Stimulated activated naive CD8-positive, alpha-beta T cell treated with anti-CD3 and anti-CD28 coated beads, Interleukin-15, Interleukin-2, amounts not matched to agents 100 ng/mL and 50 ng/mL, for 24 hours (primary cell): ENCODE data around the gene LRRK1.
"Not testable (repeated sequence)": the region's sequence is repeated elsewhere in the genome, so short reads cannot be mapped to it uniquely, and the experiment has no call there.

Experiments used
- H3K27ac Mint-ChIP-seq: one replicate; pipeline ENCODE4 v1.8.0; 2021; ENCODE audit warnings: mild to moderate bottlenecking, mixed read lengths
- H3K27me3 Mint-ChIP-seq: one replicate; pipeline ENCODE4 v1.8.0; 2021; ENCODE audit warnings: mixed read lengths
- H3K36me3 Mint-ChIP-seq: one replicate; pipeline ENCODE4 v1.8.0; 2021; ENCODE audit warnings: low read depth, mixed read lengths
- H3K4me1 Mint-ChIP-seq: one replicate; pipeline ENCODE4 v1.8.0; 2021; ENCODE audit warnings: low read depth, mixed read lengths
- H3K4me3 Mint-ChIP-seq: one replicate; pipeline ENCODE4 v1.8.0; 2021; ENCODE audit warnings: mild to moderate bottlenecking, mixed read lengths
- H3K9me3 Mint-ChIP-seq: one replicate; pipeline ENCODE4 v1.8.0; 2021; ENCODE audit warnings: mixed read lengths

The LRRK1 gene

DNA sequence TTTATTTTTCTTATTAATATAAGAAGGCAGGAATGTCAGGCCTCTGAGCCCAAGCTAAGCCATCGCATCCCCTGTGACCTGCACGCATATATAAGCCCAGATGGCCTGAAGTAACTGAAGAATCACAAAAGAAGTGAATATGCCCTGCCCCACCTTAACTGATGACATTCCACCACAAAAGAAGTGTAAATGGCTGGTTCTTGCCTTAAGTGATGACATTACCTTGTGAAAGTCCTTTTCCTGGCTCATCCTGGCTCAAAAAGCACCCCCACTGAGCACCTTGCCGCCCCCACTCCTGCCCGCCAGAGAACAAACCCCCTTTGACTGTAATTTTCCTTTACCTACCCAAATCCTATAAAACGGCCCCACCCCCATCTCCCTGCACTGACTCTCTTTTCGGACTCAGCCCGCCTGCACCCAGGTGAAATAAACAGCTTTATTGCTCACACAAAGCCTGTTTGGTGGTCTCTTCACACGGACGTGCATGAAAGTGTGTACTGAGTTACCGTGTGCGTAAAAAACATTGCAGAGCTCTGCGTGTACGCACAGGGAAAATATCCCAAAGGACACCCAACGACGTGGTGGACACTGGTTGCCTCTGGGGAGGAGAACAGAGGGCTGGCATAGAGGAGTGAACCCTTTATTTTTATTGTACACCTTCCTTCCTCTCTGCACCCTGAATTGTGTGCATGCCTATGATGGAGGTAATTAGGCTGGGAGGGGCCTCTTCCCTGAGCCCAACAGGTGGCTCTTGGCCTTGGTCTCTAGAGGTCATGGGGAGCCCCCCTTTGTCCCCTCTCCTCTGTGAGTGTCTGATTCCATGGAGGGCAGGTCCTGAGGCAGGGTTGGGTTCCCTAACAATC lies 158.9 kb downstream of the LRRK1 start:
- not testable (repeated sequence) for H3K4me3 Mint-ChIP-seq, H3K9me3 Mint-ChIP-seq, H3K4me1 Mint-ChIP-seq, H3K27me3 Mint-ChIP-seq, H3K36me3 Mint-ChIP-seq, H3K27ac Mint-ChIP-seq

DNA sequence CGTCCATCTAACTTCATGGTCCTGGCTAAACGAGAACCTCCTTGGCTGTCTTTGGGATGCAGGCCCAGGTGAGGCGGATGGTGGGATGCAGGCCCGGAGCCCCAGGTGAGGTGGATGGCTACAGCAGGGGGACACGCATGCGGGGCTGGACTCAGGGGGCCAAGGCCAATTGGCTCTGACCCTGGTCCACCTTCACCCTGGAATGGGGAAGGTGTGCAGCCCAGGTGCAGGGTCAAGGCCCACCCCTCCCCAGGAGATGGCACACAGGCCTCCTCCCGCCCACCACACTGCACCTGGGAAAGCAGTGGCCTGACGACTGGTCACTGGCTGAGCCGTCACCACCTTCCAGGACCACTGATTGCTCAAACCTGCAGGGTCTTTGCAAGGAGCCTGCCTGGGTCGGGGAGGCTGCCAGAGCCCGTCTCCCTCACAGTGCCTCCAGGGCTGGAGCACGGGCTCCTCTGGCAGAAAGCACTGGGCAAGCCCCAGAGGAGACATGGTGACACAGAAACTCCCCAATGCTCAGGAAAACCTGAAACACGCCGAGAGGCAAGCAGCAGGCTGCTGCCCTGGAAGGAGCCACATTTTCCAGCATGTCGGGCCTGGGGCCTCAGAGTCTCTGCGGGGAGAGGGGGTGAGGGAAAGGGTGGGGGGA lies 159.6 kb downstream of the LRRK1 start:
- Mint-ChIP-seq H3K9me3 (no peaks in the 10 kb centered on the region), H3K4me1 (no peaks in the 10 kb centered on the region), H3K27me3 (no peaks in the 10 kb centered on the region), H3K27ac (no peak overlapping the region), H3K4me3 (no peak overlapping the region), H3K36me3 (no peaks in the 10 kb centered on the region)

DNA sequence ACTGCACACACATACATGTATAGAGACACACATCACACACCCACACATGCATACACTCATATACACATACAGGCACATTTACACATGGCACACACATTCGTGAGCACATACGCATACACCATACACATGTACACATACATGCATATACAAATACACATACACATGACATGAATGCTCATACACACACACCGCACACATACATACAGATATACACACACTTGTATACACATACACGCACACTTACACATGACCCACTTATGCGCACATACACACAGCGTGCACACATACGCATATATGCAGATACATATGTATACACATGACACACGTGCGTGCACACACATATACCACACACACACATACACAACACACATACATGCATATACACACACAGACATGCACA lies 162.7 kb downstream of the LRRK1 start:
- Mint-ChIP-seq H3K4me3 (no peak overlapping the region), H3K9me3 (no peaks in the 10 kb centered on the region), H3K27me3 (no peaks in the 10 kb centered on the region), H3K4me1 (no peaks in the 10 kb centered on the region), H3K27ac (no peak overlapping the region), H3K36me3 (no peaks in the 10 kb centered on the region)

DNA sequence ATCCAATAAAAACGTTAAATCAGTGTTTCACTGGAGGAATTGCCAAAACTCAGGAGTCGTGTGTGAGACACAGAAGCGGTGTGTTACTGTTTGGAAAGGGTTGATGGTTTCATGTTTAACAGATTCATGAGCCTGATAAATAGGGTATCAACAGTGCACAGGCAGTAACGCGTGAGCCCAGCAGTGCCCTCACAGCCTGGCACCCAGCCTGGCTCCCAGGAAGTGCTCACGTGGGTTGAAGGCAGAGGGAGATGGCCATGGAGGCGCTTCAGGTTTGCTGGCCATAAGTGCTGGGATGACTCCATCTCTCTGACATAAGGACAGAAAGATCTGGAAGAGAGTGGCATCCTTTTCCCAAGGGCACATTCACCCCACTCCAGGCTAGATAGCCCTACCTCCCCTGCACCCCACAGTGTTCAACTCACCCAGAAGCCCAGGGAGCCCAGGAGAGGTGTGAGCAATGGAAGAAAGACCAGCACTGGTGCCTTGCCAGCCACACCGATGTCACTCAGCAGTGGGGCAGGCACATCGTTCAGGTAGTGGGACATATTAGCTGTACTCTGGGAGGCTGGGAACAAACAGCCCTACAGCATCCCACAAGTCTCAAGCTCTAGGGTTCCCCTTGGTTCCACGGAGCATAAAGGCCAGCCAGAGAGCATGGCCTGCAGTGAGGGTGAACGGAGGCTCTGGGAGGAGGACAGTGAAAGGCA lies 164.3 kb downstream of the LRRK1 start:
- Mint-ChIP-seq H3K27me3 (no peaks in the 10 kb centered on the region), H3K4me1 (no peaks in the 10 kb centered on the region), H3K27ac (no peak overlapping the region), H3K36me3 (no peaks in the 10 kb centered on the region), H3K4me3 (no peak overlapping the region), H3K9me3 (no peaks in the 10 kb centered on the region)

DNA sequence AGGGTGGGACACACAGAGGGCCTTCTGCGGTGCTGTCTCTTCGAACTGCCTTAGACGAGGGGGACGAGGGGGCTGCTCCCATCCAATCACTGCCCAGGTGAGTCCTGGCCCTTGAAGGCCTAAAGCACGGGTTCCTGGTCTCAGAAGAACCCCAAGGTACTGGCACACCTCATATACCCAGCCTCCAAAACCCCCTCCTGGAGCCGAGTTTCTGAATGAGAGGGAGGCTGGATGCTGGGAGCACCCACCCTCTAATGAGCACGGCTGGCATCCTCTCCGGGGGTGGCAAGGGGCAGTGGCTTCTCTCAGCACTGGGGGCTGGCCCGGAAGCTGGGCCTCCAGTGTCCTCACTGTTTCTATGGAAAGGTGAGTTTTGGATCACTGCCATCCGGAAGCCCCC lies 165.6 kb downstream of the LRRK1 start:
- H3K9me3 Mint-ChIP-seq = no peaks in the 10 kb centered on the region
- peaks cover 3% of the 10 kb centered on the region for H3K4me1 Mint-ChIP-seq
- H3K36me3 Mint-ChIP-seq = no peaks in the 10 kb centered on the region
- H3K4me3 Mint-ChIP-seq = no peak overlapping the region
- H3K27me3 Mint-ChIP-seq = no peaks in the 10 kb centered on the region
- H3K27ac Mint-ChIP-seq = no peak overlapping the region

DNA sequence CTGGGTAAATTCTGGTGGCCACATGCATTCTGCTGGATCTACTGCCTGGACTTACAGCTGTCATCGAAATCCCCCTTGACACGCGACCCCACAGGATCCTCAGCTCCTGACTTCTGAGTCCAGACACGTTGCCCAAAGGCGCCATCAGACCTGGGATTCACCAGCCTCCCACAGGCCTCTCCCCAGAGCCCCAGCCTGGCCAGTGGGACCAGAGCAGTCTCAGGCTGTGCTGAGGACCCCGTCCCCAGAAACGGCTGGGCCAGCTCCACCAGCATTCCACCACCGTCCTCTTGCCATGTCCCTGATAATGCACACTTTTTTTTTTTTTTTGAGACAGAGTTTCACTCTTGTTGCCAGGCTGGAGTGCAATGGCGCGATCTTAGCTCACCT lies 166.1 kb downstream of the LRRK1 start:
- Mint-ChIP-seq H3K4me1 (peaks cover 3% of the 10 kb centered on the region), H3K27ac (no peak overlapping the region), H3K36me3 (no peaks in the 10 kb centered on the region), H3K9me3 (no peaks in the 10 kb centered on the region), H3K27me3 (no peaks in the 10 kb centered on the region), H3K4me3 (no peak overlapping the region)

DNA sequence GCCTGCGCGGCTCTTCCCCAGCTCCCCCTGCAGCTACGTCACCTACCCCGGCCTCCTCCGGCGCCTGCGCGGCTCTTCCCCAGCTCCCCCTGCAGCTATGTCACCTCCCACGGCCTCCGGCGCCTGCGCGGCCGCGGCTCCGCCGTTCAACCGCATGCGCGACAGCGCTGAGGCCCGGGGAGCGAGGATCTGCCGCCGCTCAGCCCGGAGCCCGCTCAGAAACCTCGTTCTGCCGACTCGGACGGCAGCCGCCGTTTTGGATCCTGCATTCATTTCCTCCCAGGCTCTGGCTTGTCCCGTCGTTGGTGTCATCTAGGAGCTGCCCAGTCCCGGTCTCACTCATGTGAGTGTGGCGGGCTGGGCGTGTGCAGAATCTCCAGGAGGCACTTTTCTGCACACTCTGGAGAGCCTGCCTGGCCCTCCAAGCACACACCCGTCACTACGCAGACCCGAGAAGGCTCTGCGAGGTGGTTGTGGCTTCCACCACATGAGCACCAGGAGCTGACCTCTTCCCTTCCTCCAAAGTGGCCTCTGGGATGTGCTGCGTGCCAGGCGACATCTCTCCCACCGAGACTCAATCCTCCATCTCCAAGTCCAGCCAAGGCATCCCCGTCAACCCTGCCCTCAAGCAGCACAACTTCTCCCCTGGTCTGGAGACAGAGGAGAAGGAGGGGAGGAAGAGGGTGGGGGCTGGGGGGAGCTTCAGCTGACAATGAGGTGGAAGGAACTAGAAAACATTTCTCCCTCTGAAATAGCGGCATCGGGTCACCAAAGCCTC lies 167.4 kb downstream of the LRRK1 start:
- no peak overlapping the region for H3K27ac Mint-ChIP-seq
- peaks cover 3% of the 10 kb centered on the region for H3K4me1 Mint-ChIP-seq
- no peaks in the 10 kb centered on the region for H3K27me3 Mint-ChIP-seq
- H3K36me3 Mint-ChIP-seq = no peaks in the 10 kb centered on the region
- no peak overlapping the region for H3K4me3 Mint-ChIP-seq
- no peaks in the 10 kb centered on the region for H3K9me3 Mint-ChIP-seq

DNA sequence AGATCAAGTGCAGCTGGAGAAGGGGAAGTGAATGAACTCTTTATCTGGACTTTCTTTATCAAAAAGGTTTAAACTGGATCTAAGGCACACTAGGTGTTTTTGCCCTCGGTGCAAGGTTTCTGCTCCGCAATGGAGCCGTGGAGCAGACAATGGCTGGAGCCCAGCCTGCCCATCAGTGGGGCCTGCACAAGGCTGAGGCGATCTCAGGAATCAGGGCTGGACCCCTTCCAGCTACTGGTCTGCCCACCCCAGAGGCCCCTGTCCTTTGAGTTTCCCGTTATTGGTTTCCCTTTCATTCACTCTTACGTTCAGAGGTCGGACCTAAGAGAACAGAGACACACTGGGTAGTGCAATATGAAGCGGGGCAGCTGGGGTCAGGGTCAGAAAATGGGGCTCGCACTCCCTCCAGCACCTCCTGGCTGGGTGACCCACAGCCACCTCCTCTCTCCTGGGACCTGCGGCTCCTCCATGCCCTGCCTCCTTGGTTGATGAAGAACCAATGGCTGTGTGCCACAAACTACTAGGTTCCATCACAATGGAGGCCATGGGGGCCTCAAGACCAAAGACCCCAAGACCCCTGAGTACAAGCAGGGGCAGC lies 168.1 kb downstream of the LRRK1 start:
- no peak overlapping the region for H3K4me3 Mint-ChIP-seq
- H3K27ac Mint-ChIP-seq = no peak overlapping the region
- no peaks in the 10 kb centered on the region for H3K9me3 Mint-ChIP-seq
- H3K4me1 Mint-ChIP-seq = peaks cover 3% of the 10 kb centered on the region
- no peaks in the 10 kb centered on the region for H3K27me3 Mint-ChIP-seq
- no peaks in the 10 kb centered on the region for H3K36me3 Mint-ChIP-seq

DNA sequence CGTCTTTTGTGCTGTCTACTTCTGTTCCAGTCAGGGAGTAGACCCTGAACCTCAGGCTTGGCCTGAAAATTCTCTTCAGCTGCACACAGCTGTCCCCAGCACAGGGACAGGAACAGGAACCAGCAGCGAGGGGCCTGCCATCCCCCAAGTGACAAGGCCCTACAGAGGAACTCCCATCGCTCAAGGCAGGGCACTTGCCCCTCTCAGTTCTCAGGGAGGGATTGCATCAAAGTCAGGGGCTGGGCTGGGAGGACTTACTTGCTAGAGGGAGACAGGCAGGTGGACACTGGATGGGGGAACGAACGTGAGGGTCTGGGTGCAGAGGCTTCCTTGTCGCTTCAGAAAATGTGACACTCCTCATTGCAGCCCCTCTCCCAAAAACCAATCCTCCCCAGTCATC lies 169.1 kb downstream of the LRRK1 start:
- Mint-ChIP-seq H3K27ac (no peak overlapping the region), H3K9me3 (no peaks in the 10 kb centered on the region), H3K36me3 (no peaks in the 10 kb centered on the region), H3K4me3 (no peak overlapping the region), H3K27me3 (peaks cover 2% of the 10 kb centered on the region), H3K4me1 (peaks cover 3% of the 10 kb centered on the region)

DNA sequence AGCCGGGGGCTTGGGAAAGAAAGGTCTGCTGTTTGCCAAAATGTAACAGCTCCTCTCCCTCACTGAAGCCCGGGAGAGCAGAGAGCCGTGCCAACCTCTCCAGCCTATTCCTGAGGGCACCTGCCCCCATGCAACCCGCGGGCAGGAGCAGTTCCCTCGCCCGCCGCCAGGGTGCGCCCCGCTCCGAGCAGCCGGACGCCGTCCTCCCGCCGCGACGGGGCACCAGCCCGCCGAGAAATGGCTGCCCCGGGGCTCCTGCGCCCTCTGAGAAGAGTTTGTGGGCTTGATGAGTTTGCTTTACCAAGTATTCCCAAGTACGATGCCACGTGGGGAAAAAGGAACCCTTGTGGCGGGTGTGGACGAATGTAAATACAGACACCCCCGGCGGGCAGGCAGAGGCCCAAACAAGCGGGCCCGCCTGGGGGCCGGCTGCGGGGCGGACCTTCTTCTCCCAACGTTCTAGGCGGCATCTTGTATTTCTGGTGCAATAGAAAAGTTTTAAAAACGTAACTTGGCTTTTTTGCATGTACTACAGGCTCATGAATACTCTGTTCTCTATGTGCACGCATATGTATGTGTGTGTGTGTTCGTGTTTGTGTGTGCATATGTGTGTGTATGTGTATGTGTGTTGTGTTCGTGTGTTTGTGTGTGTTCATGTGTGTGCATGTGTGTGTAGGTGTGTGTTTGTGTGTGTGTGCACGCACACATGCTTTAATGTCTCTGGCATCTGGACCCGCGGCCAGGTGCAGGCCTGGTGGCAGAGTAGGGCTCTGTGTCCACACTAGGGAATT lies 169.8 kb downstream of the LRRK1 start:
- H3K27me3 Mint-ChIP-seq = peaks cover 3% of the 10 kb centered on the region
- no peaks in the 10 kb centered on the region for H3K9me3 Mint-ChIP-seq
- no peak overlapping the region for H3K27ac Mint-ChIP-seq
- peaks cover 3% of the 10 kb centered on the region for H3K4me1 Mint-ChIP-seq
- no peak overlapping the region for H3K4me3 Mint-ChIP-seq
- H3K36me3 Mint-ChIP-seq = no peaks in the 10 kb centered on the region

DNA sequence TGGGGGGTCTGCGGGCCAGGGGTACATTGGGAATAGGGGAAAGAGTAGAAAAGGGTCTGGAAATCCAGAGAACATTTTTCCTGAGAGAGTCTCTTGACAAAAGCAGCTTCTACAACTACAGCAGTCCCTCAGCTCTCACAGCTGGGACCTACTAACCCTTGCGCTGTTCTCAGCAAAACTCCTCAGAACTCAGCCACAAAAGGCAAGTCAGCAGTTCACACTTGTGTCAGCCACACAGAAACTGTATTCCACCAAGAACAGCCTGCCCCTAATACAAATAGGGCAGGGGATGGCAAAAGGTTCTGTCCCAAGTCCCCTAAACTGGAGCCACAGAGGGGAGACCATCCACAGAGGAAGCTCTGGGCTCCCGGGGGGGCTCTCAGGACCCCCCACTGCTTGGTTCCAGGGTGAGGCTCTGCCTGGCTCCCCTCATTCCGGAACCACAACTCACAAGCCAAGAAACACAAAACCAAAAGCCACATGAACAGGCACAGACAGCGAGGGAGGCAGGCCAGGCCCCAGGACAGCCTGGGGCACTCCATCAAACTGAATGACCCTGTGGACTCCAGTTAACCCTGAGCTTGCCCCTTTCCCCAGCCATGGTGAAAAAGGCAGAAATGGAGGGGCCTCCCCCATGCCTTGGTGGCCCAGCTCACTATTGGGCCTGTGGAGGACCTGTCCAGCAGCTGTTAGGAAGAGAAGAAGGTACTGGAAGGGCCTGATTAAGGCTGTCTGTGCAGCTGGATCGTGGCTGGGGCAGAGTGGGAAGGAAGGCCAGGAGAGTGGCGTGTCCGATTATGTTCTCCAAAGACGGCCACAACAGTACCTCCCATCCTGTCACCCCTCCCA lies 170.6 kb downstream of the LRRK1 start:
- Mint-ChIP-seq H3K36me3 (no peaks in the 10 kb centered on the region), H3K4me1 (peaks cover 3% of the 10 kb centered on the region), H3K27me3 (peaks cover 8% of the 10 kb centered on the region), H3K9me3 (no peaks in the 10 kb centered on the region), H3K27ac (no peak overlapping the region), H3K4me3 (no peak overlapping the region)

DNA sequence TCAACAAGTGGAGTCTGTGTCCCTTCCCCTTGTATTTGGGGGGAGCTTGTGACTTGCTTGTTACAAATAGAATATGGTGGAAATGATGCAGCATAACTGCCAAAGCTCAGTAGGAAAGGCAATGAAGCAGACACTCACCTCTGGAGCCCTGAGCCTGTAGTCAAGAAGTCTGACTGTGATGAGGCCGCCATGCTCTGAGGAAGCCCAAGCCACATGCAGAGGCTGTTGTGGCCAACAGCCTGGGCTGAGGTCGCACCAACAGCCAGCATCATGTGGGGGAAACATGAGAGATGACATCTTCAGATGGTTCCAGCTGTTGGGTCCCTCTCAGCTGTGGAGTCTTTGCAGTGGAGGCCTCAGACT lies 171.3 kb downstream of the LRRK1 start:
- no peaks in the 10 kb centered on the region for H3K36me3 Mint-ChIP-seq
- H3K27ac Mint-ChIP-seq = no peak overlapping the region
- H3K4me3 Mint-ChIP-seq = no peak overlapping the region
- peaks cover 8% of the 10 kb centered on the region for H3K27me3 Mint-ChIP-seq
- no peaks in the 10 kb centered on the region for H3K9me3 Mint-ChIP-seq
- peaks cover 3% of the 10 kb centered on the region for H3K4me1 Mint-ChIP-seq
